HG03066 (cell line): ENCODE results near the gene AOPEP.

ENCODE experiments used
- ATAC-seq: cut with Tn5 transposase; IDR thresholded peaks from one replicate; pipeline ENCODE4 v1.9.1; 2021; ENCODE audit warnings: low read depth; ENCODE audit not compliant: unreplicated experiment

AOPEP gene

DNA sequence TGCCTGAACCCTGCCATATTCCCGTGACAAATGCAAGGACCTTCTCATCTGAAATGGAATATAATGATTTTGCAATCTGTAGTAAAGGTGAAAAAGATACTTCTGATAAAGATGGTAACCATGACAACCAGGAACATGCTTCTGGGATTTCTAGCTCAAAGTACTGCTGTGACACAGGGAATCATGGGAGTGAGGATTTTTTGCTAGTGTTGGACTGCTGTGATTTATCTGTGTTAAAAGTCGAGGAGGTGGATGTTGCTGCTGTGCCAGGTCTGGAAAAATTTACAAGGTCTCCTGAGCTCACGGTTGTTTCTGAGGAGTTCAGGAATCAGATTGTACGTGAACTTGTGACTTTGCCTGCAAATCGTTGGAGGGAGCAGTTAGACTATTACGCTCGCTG, 33.5 kb downstream of the AOPEP start:
- no peak for ATAC-seq

DNA sequence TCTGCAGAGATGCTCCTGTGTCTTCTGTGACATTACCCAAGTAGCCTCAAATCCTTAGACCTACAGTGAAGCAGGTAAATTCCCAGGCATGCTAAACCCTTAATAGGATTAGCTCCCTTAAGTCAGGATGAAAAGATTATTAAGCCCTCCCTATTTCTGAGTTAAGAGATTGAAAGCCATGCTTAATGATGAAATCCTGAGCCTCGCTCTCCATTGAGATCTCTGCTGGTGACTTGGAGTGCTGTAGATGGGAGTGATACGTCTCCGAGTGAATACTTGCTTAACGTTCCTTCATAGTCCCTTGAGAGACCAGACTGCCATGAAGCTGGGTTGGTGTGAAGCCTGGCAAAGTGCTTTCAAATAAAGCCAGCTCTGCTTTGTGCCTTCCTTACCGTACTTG, 34.2 kb downstream of the AOPEP start:
- ATAC-seq = no peak

- ATAC-seq = no peak
These were observed 35.0 kb downstream of the AOPEP start for GRCh38 chr9:94761481-94761880.

- no peak for ATAC-seq
These were observed 41.0 kb downstream of the AOPEP start for GRCh38 chr9:94767331-94768072.

- ATAC-seq = no peak
These were observed 42.3 kb downstream of the AOPEP start for GRCh38 chr9:94768766-94769165.

DNA sequence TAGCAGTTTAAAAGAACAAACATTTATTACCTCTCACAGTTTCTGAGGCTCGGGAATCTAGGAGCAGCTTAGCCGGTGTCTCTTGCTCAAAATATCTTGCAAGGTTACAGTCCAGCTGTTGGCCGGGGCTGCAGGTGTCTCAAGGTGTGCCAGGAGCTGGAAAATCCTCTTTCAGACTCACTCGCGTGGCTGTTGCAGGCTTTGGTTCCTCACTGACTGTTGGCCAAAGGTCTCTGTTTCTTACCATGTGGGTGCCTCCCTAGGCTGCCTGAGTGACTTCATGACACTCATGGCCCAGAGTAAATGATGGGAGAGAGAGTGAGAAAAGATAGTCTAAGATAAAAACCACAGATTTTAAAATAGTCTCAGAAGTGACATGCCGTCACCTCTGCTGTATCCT, 43.8 kb downstream of the AOPEP start:
- no peak for ATAC-seq

DNA sequence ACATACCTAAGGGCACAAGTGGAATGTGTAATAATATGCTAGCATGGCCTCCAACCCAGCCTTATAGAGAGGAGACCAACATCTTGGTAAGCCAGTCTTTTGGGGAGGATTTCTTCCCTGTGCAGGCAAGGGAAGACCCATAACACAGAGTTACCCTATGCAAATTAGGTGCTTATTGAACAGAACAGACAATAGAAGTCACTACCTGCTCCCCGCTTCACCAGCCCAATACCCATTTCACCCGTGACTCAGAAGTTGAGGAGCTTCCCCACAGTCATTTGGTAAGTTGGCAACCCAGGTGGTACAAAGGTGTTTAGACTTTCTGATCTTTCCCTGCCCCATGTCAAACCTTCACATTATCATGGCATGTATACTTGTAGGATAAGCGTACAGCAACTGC, 44.6 kb downstream of the AOPEP start:
- no peak for ATAC-seq

- no peak for ATAC-seq
These were observed 45.6 kb downstream of the AOPEP start for GRCh38 chr9:94772144-94772543.

DNA sequence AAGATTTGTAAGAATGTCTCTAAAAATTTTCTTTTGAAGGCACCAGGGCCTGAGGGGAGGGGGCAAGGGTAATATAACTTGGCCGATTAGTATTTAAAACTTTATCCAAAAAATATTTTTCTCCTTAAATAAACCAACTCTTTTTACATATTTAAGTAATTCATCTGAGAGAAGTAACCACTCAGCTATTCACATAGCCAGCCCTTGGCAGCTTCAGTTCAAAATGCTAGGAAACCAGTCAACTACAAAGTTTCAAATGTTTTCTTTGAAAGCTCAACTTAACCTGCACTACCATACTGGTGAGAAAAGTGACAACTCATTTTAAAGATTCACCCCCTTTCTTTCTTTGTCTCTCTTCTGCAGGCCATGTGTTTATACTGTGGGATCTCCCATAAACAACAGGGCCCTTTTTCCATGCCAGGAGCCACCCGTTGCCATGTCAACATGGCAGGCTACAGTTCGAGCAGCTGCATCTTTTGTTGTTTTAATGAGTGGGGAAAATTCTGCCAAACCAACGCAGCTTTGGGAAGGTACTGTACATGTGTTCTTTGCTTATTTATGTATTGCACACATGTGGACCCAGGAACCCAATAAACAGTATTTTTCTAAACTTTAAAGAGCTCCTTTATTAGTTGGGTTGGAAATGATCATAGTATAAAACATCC, 46.3 kb downstream of the AOPEP start:
- no peak for ATAC-seq

- ATAC-seq = no peak
These were observed 47.2 kb downstream of the AOPEP start for GRCh38 chr9:94773655-94774054.

DNA sequence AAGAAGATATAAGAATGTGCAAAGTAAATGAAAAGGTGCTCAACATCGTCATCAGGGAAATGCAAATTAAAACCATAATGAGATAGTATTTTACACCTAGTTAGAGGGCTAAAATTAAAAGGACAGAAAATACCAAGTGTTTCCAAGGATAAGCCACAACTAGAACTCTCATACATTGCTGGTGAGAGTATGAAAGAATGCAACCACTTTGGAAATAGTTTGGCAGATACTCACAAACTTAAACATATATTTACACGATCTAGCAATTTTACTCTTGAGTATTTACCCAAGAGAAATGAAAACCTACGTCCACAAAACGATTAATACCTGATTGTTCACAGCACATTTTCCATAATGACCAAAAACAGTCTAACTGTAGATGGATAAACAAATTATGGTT, 51.5 kb downstream of the AOPEP start:
- ATAC-seq = no peak

DNA sequence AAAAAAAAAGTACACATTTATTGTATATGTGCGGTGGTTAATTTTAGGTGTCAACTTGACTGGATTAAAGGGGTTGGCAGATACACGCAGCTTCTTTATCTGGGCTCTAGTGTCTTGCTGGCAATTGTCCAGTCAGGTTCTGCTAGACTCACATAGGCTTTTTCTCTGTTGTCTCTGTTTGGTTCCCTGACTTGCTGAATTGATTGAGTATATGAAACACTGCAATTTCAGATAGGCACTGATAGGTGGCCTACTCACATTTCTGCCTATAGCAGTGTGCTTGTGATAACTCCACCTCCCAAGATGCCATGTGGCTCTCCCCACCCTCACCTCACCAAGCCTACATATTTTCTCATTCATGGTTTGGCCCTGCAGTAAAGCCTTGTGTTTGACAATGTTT, 52.5 kb downstream of the AOPEP start:
- ATAC-seq = no peak

DNA sequence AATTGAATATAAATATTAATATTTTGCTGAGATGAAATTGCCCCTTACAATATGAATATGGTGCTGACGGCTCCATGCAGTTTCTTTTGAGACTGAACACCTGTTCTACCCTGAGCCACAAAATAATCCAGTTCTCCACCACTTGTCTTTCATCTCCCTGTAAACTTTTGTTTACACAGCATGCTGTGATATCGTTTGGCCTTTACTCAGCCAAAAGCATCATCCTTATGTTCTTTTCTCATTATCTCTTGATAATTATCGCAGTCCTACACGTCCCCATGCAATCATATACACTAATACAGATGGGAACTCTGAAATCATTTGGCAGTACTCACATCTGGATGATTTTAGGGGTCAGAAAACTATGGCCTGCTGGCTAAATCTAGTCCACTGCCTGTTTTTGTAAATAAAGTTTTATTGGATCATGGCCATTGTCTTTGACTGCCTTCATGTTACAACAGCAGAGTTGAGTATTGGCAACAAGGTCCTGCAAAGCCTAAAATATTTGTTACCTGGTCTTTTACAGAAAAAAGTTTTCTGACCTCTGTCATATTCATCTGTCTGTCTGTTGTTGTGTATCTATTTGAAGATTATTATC, 53.3 kb downstream of the AOPEP start:
- ATAC-seq = no peak

GRCh38 chr9:94780516-94780950, 54.0 kb downstream of the AOPEP start:
- ATAC-seq = no peak

- ATAC-seq = no peak
These were observed 56.0 kb downstream of the AOPEP start for GRCh38 chr9:94782355-94783101.

DNA sequence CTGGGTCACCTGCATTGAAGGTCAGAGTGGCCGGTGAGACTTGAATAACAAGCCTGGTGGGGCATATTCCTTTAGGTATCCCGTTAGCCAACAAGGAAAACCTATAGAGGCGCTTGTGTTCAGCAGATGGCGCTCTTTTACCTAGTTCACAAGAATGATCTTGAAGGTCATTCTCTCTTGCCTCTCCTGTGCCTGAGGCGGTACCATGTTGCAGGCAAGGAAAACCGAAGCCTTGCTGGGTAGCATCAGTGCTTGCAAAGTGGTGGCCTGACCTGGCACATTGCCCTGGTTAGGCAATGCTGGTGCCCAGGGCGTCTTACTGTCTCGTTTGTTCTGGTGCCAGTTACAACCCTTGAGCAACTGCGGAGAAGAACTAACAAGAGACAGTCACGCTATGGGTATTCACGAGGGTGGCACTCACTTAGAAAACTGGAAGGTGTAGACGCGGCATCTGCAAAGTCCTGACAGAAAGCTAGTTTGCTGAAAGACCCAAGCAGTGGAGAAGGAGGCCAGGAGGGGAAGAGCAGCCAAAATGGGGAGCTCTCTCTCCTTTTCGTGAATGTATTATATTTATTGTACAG, 56.7 kb downstream of the AOPEP start:
- no peak for ATAC-seq

GRCh38 chr9:94783928-94784327, 57.4 kb downstream of the AOPEP start:
- ATAC-seq = no peak

DNA sequence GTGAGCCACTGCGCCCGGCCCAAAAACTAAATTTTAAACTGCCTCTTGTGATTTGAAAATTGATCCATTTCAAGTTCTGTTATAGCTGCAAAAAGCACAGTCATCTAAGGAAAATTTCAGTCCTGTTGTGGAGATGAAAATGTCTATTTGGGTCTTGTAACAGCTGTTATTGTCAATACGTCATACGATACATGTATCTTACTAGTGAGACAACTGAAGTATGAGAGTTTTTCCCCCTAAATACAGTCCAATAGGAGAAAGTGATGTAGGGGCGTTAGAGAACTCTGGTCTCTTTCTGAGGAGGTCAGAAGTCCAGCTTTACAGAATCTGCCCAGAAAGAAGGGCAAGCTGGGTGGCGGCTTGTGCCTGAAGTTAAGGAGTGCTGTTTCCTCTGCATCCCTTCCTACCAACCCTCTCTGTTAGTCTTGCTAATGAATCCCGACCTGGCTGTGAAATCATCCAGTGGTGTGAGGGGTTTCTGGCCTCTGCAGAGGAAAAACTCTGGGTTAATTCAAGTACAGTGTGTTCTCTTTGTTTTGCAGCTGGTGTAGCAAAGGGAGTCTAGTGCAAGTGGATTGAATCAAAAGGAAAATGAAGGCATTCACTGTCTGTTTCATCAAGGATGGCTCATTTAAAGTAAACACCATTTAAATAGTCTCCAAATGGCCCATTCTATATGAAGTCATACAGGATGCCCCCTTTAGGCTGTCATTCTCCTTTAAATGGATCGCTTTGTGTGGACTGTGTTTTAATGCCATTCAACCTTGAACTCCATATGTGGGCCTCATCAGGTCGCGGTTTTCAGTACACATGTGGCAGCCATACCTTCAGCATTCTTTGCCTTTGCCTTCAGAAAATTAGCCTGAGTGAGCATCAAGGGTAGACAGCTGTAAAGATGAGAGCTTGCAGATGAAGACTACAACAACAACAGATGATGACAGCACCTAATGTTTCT, 59.0 kb downstream of the AOPEP start:
- ATAC-seq = no peak

- no peak for ATAC-seq
These were observed 60.1 kb downstream of the AOPEP start for GRCh38 chr9:94786586-94786985.

- no peak for ATAC-seq
These were observed 60.8 kb downstream of the AOPEP start for GRCh38 chr9:94787266-94787665.
